KOPT-K1 (cell line): ENCODE measurements around the gene FNTB.

ENCODE experiments used
- H3K27ac ChIP-seq: fragments of 200-600 bp; sonication (generic); 2 replicates; pipeline ENCODE4 v1.5.1; 2016; ENCODE audit warnings: antibody characterized with exemption, mild to moderate bottlenecking, low read depth, low read length; ENCODE audit not compliant: poor library complexity, severe bottlenecking
- H3K36me3 ChIP-seq: fragments of 200-600 bp; sonication (generic); 2 replicates; pipeline ENCODE4 v1.5.1; 2017; ENCODE audit warnings: antibody characterized with exemption, mild to moderate bottlenecking, low read length, moderate library complexity; ENCODE audit not compliant: insufficient read depth
- H3K9me3 ChIP-seq: fragments of 200-600 bp; sonication (generic); 2 replicates; pipeline ENCODE4 v1.5.1; 2017; ENCODE audit warnings: antibody characterized with exemption, low read length, mild to moderate bottlenecking; ENCODE audit not compliant: insufficient read depth, poor library complexity, severe bottlenecking

Gene FNTB

GRCh38 chr14:64947710-64948611, 38.7 kb upstream of the FNTB start:
- no peaks in the 10 kb centered on the region for H3K9me3 ChIP-seq
- H3K36me3 ChIP-seq = peaks cover 83% of the 10 kb centered on the region
- H3K27ac ChIP-seq = no peak overlapping the region

DNA sequence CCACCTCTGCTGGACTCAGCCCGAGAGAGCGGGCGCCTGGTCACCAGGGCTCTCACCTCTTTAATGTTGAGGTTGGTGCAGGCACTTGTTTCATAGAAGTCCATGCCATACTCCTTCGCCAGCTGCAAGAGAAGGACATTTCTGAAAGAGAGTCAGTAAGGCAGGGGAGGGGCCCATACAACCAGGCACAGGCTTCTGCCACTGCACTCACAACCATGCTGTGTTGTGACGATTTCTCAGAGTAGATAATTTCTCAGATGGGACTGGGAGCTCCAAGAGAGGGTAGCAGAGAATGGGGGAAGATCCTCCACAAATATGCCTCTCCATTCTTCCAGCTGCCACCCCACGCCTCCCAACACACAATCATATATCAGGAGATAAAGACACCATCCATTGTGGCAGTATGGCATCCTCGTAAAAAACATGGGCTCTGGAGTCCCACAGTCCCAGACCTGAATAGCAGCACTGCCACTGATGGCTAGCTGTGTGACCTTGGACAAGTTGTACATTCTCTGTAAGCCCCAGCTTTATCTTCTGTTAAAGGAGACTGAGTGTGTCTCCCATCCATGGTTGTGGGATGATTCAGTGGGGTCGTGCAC, 38.0 kb upstream of the FNTB start:
- Histone ChIP-seq H3K36me3 (peaks cover 83% of the 10 kb centered on the region), H3K27ac (no peak overlapping the region), H3K9me3 (no peaks in the 10 kb centered on the region)

DNA sequence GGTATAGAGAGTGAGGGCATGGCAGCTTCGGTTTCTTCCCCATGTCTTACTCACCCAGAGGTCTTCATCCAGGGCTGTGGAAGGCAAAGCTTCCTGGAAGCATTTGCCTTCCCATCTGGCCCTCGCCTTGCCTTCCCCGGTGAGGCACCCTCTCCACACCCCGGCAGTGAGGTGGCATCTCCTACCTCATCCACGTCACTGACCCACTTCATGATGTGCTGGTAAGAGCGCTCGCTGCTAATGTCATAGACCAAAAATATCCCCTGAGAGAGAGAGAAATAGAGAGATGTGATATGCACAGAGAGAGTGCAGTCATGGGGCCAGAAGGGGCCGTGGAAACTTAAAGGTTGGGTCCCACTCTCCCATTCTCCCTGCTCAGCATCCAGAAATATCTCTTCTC, 35.8 kb upstream of the FNTB start:
- H3K27ac ChIP-seq = no peak overlapping the region
- H3K36me3 ChIP-seq = peaks cover 72% of the 10 kb centered on the region
- H3K9me3 ChIP-seq = no peaks in the 10 kb centered on the region

- no peaks in the 10 kb centered on the region for H3K9me3 ChIP-seq
- no peak overlapping the region for H3K27ac ChIP-seq
- H3K36me3 ChIP-seq = peaks cover 72% of the 10 kb centered on the region
Observed at GRCh38 chr14:64951291-64951690, 35.4 kb upstream of the FNTB start.

- H3K27ac ChIP-seq = no peak overlapping the region
- peaks cover 72% of the 10 kb centered on the region for H3K36me3 ChIP-seq
- H3K9me3 ChIP-seq = no peaks in the 10 kb centered on the region
Observed at GRCh38 chr14:64951724-64952123, 35.0 kb upstream of the FNTB start.

- no peak overlapping the region for H3K27ac ChIP-seq
- H3K36me3 ChIP-seq = peaks cover 75% of the 10 kb centered on the region
- H3K9me3 ChIP-seq = no peaks in the 10 kb centered on the region
Observed at GRCh38 chr14:64952598-64953309, 33.9 kb upstream of the FNTB start.

- H3K36me3 ChIP-seq = peaks cover 70% of the 10 kb centered on the region
- no peaks in the 10 kb centered on the region for H3K9me3 ChIP-seq
- H3K27ac ChIP-seq = no peak overlapping the region
Observed at GRCh38 chr14:64953310-64953654, 33.4 kb upstream of the FNTB start.

- H3K36me3 ChIP-seq = peaks cover 67% of the 10 kb centered on the region
- no peak overlapping the region for H3K27ac ChIP-seq
- H3K9me3 ChIP-seq = no peaks in the 10 kb centered on the region
Observed at GRCh38 chr14:64953661-64954060, 33.0 kb upstream of the FNTB start.

DNA sequence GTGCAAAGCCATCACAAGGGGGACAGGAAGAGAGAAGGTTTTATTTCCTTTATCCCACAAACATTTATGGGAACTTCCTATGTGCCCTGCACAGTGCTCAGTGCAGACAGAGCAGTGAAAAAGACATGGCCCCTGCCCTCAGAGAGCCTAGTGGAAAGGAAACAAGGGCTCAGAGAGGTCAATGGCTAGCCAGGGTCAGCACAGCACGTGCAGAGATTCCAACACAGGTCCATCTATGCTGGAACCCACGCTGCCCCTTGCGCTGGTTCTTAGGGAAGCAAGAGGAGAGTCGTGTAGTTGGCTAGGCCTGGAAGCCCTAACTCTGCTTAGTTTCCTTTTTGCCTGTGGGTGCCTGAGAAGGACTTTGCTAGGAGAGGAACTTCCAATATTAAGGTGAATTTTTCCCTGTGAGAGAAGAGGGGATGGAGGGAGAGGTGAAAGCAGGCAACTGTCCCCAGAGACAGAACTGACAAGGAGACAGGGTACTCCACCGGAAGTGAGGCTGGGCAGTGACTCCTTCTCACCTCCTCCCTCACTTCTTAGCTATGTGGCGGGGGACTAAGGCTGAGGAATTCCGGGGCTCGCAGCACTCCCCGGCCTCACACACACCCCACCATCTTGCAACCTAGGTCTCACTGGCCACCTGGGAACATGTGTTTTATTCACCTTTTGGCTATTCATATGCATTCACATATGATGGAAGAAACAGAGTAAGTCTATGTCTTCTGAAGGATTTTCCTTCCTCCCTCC, 32.0 kb upstream of the FNTB start:
- H3K9me3 ChIP-seq = no peaks in the 10 kb centered on the region
- peaks cover 67% of the 10 kb centered on the region for H3K36me3 ChIP-seq
- H3K27ac ChIP-seq = no peak overlapping the region

DNA sequence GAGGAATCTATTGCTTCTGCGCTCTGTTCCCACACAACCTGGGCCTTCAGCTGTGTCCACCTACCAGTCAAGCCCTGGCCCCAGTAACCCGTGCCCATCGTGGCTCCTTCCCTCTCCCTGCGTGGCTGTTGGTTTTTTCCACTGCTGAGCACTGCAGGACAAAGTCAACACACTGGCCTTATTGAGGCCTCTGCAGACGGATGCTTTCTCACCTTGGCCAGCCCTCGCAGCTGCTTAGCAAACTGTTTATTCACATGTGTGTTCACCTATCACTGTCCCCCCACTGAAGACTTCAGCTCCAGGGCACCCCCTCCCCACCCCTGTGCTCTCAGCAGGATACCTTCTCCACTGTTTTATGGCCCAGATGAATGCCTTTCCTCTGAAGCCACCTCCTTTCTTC, 31.4 kb upstream of the FNTB start:
- Histone ChIP-seq H3K36me3 (peaks cover 60% of the 10 kb centered on the region), H3K9me3 (no peaks in the 10 kb centered on the region), H3K27ac (no peak overlapping the region)

DNA sequence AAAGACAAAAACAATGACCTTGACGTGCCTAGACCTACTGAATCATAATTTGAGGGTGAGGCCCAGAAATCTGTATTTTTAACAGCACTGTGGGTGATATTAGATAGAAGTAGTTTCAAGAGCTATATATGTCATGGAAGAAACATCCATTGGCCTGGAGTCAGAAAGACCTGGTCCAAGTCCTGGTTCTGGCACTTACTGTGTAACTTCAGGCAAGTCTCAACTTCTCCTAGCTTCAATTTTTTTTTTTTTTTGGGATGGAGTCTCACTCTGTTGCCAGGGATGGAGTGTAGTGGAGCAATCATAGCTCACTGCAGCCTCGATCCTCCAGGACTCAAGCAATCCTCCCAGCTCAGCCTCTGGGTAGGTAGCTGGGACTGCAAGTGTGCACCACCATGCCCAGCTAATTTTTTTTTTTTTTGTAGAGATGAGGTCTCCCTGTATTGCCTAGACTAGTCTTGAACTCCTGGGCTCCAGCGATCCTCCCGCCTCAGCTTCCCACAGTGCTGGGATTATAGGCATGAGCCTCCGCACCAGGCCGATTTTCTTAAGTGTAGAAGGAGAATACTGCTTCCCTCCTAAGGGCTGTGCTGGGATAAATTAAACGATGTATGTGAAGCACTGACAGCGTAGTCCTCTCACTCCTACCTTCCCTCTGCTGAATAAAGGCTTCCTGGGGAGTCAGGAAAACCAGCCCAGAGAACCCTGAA, 29.8 kb upstream of the FNTB start:
- no peaks in the 10 kb centered on the region for H3K9me3 ChIP-seq
- H3K27ac ChIP-seq = no peak overlapping the region
- H3K36me3 ChIP-seq = peaks cover 45% of the 10 kb centered on the region; the same call in 1 of the 2 replicates

- H3K27ac ChIP-seq = no peak overlapping the region
- H3K9me3 ChIP-seq = no peaks in the 10 kb centered on the region
- peaks cover 38% of the 10 kb centered on the region; the same call in 1 of the 2 replicates for H3K36me3 ChIP-seq
Observed at GRCh38 chr14:64958201-64958600, 28.5 kb upstream of the FNTB start.

GRCh38 chr14:64958743-64959142, 28.0 kb upstream of the FNTB start:
- no peak overlapping the region for H3K27ac ChIP-seq
- no peaks in the 10 kb centered on the region for H3K9me3 ChIP-seq
- peaks cover 32% of the 10 kb centered on the region; the same call in 1 of the 2 replicates for H3K36me3 ChIP-seq

DNA sequence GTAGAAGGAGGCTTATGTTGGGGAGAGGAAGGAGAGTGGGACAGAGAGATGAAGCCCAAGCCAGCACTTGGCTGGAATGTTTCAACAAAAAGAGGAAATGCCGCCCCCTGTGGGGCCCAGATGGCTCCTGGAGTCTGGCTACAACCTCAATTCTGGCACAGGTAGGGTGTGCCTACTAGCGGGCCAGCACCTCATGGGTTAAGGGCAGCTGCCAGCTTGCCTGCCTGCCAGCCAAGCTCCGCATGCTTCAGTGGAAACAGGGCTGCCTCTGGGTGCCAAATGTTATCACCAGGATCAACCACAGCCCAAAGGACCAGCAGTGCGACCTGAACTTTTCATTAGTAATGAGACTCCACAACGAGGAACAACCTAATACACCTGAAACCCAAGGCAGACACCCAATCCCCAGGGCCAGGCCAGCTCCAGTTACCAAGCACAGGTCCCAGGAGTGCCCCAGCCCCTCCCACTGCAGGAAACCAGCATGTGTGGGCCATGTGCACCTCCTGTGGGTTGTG, 25.9 kb upstream of the FNTB start:
- Histone ChIP-seq H3K36me3 (peaks cover 22% of the 10 kb centered on the region; the same call in 1 of the 2 replicates), H3K9me3 (no peaks in the 10 kb centered on the region), H3K27ac (no peak overlapping the region)
